ENCODE data around the gene HSF5. TPM values are rescaled to one million over a fixed set of nuclear protein-coding genes. Genes with fewer than 3 reads are reported as not detected.

Gene HSF5
- total and polyA plus RNA-seq, 2 of the 13 experiments (the other 11 are each of a cell fraction or from before 2014, with no cell fraction given): not detected

- TF ChIP-seq MTERF4 (CRISPR knock-in tag; IDR thresholded peaks at IDR 0.05) (peak; percentile 73; the same call in 1 of the 2 replicates), MED1 (CRISPR knock-in tag; IDR thresholded peaks at IDR 0.05) (peak; percentile 76; the same call in 1 of the 2 replicates), ZNF292 (CRISPR knock-in tag; IDR thresholded peaks at IDR 0.05; ENCODE audit: borderline replicate concordance, low read depth) (peak; percentile 72; the same call in 1 of the 2 replicates), NCOA1 (CRISPR knock-in tag; IDR thresholded peaks at IDR 0.05) (peak; percentile 11; the same call in 1 of the 2 replicates), NR1H2 (CRISPR knock-in tag; IDR thresholded peaks at IDR 0.05; ENCODE audit: borderline replicate concordance, low read depth) (no peak), ZMYM2 (CRISPR knock-in tag; IDR thresholded peaks at IDR 0.05) (0 out of 2 replicates have a peak, but pooled peaks have one; percentile 20), TEF (CRISPR knock-in tag; IDR thresholded peaks at IDR 0.05) (no peak), POLR2A (IDR thresholded peaks at IDR 0.05; ENCODE audit: insufficient read depth in 1 of 2, low read depth in 2 of 2, low read length in 2 of 2) (peak in 1 of 2 experiments; percentile 40; a peak in 1 of 4 replicates), ZKSCAN8 (CRISPR knock-in tag; IDR thresholded peaks at IDR 0.05; ENCODE audit: borderline replicate concordance) (0 out of 2 replicates have a peak, but pooled peaks have one; percentile 27), HDAC2 (CRISPR knock-in tag; IDR thresholded peaks at IDR 0.05) (peak; percentile 24), RELA (CRISPR knock-in tag; IDR thresholded peaks at IDR 0.05) (no peak), MYC (CRISPR knock-in tag; IDR thresholded peaks at IDR 0.05; ENCODE audit: borderline replicate concordance) (peak; percentile 66; the same call in 1 of the 2 replicates), ZBED4 (CRISPR knock-in tag; IDR thresholded peaks at IDR 0.05; ENCODE audit: borderline replicate concordance) (peak; percentile 17; the same call in 1 of the 2 replicates), SP2 (CRISPR knock-in tag; IDR thresholded peaks at IDR 0.05) (no peak), ERF (CRISPR knock-in tag; IDR thresholded peaks at IDR 0.05) (peak; percentile 50; the same call in 1 of the 2 replicates), SNAPC4 (CRISPR knock-in tag; IDR thresholded peaks at IDR 0.05) (0 out of 2 replicates have a peak, but pooled peaks have one; percentile 23)
These were observed 105.9 kb downstream of the HSF5 start (continued) for GRCh38 chr17:58382108-58382871.

All from HepG2 (cell line).